IMR-90 (cell line): ENCODE results near the gene TEX13B. TPM values are rescaled to one million over a fixed set of nuclear protein-coding genes. Genes with fewer than 3 reads are reported as not detected.

Source experiments
- ATAC-seq: fragments of 200-7000 bp; cut with Tn5 transposase; 2 replicates; pipeline ENCODE4 v1.9.1; 2020; ENCODE audit warnings: low read depth, mild to moderate bottlenecking, moderate library complexity
- BruUV-seq: library from RNA; stranded (reverse); fragments of 400-500 nt; replicated peaks from 2 replicates; lab custom pipeline; 2021; lab: Mats Ljungman, UMichigan
- CTCF ChIA-PET: fragments of 300-600 bp; formaldehyde crosslinking; extraction: SDS; loops from one replicate; lab custom pipeline; 2021; ENCODE audit warnings: antibody characterized with exemption; lab: Yijun Ruan, JAX
- POLR2A ChIA-PET: fragments of 300-600 bp; sonication (Branson Sonifier 250); formaldehyde crosslinking; loops from one replicate; lab custom pipeline; 2022; ENCODE audit warnings: antibody characterized with exemption; ENCODE audit not compliant: unreplicated experiment; lab: Charles Lee
- DNase-seq: peaks from one replicate; pipeline ENCODE4 v3.0.0; 2013
- H2AFZ ChIP-seq: replicated peaks from 2 replicates; pipeline ENCODE3; 2013; ENCODE audit warnings: low read length, mild to moderate bottlenecking; ENCODE audit not compliant: poor library complexity
- H2AK5ac ChIP-seq: 2 replicates; pipeline ENCODE4 v1.6.1; 2013; ENCODE audit warnings: low read depth, low read length, inconsistent platforms
- H2AK9ac ChIP-seq: replicated peaks from 2 replicates; pipeline ENCODE3; 2013; ENCODE audit warnings: mild to moderate bottlenecking, low read depth, low read length, moderate library complexity; ENCODE audit not compliant: poor library complexity
- H2BK120ac ChIP-seq: 2 replicates; pipeline ENCODE4 v1.6.1; 2013; ENCODE audit warnings: low read depth, low read length, inconsistent platforms
- H2BK15ac ChIP-seq: 3 replicates; pipeline ENCODE4 v1.6.1; 2013; ENCODE audit warnings: low read depth, low read length, inconsistent platforms
- H2BK20ac ChIP-seq: 2 replicates; pipeline ENCODE4 v1.6.1; 2013; ENCODE audit warnings: low read depth, mild to moderate bottlenecking, inconsistent platforms, low read length, moderate library complexity
- H2BK5ac ChIP-seq: 2 replicates; pipeline ENCODE4 v1.6.1; 2013; ENCODE audit warnings: mild to moderate bottlenecking, low read depth, low read length, inconsistent platforms; ENCODE audit not compliant: poor library complexity, severe bottlenecking
- H3K14ac ChIP-seq: replicated peaks from 2 replicates; pipeline ENCODE4 v1.6.1; 2013; ENCODE audit warnings: low read depth, low read length, inconsistent platforms
- H3K18ac ChIP-seq: 2 replicates; pipeline ENCODE4 v1.6.1; 2013; ENCODE audit warnings: low read depth, low read length, control low read depth
- H3K23ac ChIP-seq: 2 replicates; pipeline ENCODE4 v1.6.1; 2013; ENCODE audit warnings: low read depth, low read length, inconsistent platforms
- H3K27ac ChIP-seq: 2 replicates; pipeline ENCODE4 v1.5.1; 2013; ENCODE audit warnings: mild to moderate bottlenecking, control low read depth, low read length; ENCODE audit not compliant: insufficient read depth
- H3K27me3 ChIP-seq: 2 replicates; pipeline ENCODE4 v1.6.1; 2013; ENCODE audit warnings: low read length; ENCODE audit not compliant: control insufficient read depth, insufficient read depth
- H3K36me3 ChIP-seq: 2 replicates; pipeline ENCODE4 v1.6.1; 2013; ENCODE audit warnings: low read length, mixed read lengths; ENCODE audit not compliant: control insufficient read depth, insufficient read depth
- H3K4ac ChIP-seq: 2 replicates; pipeline ENCODE4 v1.6.1; 2013; ENCODE audit warnings: low read depth, low read length, inconsistent platforms
- H3K4me1 ChIP-seq: 2 replicates; pipeline ENCODE4 v1.6.1; 2013; ENCODE audit warnings: low read length, mixed read lengths; ENCODE audit not compliant: control insufficient read depth, insufficient read depth
- H3K4me2 ChIP-seq: 2 replicates; pipeline ENCODE4 v1.6.1; 2013; ENCODE audit warnings: low read depth, mild to moderate bottlenecking, control low read depth, low read length, moderate library complexity
- H3K4me3 ChIP-seq: 2 replicates; pipeline ENCODE4 v1.5.1; 2013; ENCODE audit warnings: low read depth, mild to moderate bottlenecking, control low read depth, low read length, moderate library complexity; ENCODE audit not compliant: insufficient read depth
- H3K56ac ChIP-seq: 2 replicates; pipeline ENCODE4 v1.6.1; 2013; ENCODE audit warnings: low read length, inconsistent platforms; ENCODE audit not compliant: insufficient read depth; ENCODE audit errors: extremely low read depth
- H3K79me1 ChIP-seq, 2 experiments: 2 replicates each; pipeline ENCODE4 v1.6.1; 2013; ENCODE audit warnings: low read length in 2 of 2, inconsistent platforms in 1 of 2, low read depth in 1 of 2
- H3K9ac ChIP-seq: 2 replicates; pipeline ENCODE4 v1.6.1; 2013; ENCODE audit warnings: low read depth, low read length, control low read depth
- H3K9me1 ChIP-seq: 2 replicates; pipeline ENCODE4 v1.6.1; 2013; ENCODE audit warnings: low read length, inconsistent platforms; ENCODE audit not compliant: insufficient read depth
- H3K9me3 ChIP-seq: 2 replicates; pipeline ENCODE4 v1.6.1; 2013; ENCODE audit warnings: low read length; ENCODE audit not compliant: control insufficient read depth, insufficient read depth
- H4K20me1 ChIP-seq: 2 replicates; pipeline ENCODE4 v1.6.1; 2013; ENCODE audit warnings: low read length, inconsistent platforms; ENCODE audit not compliant: insufficient read depth
- H4K5ac ChIP-seq: 2 replicates; pipeline ENCODE4 v1.6.1; 2013; ENCODE audit warnings: mild to moderate bottlenecking, low read depth, low read length, control low read depth
- H4K8ac ChIP-seq, 2 experiments: 2 replicates each; pipeline ENCODE4 v1.6.1; 2013; ENCODE audit warnings: low read depth in 2 of 2, low read length in 2 of 2, control low read depth in 1 of 2, inconsistent platforms in 1 of 2
- H4K91ac ChIP-seq: 2 replicates; pipeline ENCODE4 v1.6.1; 2013; ENCODE audit warnings: low read depth, low read length, inconsistent platforms; ENCODE audit not compliant: insufficient read depth
- BHLHE40 ChIP-seq: fragments of 150-350 bp; IDR thresholded peaks from 2 replicates; pipeline ENCODE4 v1.6.1; 2016; ENCODE audit warnings: mild to moderate bottlenecking, low read depth, low read length
- CEBPB ChIP-seq: IDR thresholded peaks from 2 replicates; pipeline ENCODE4 v1.6.1; 2012; ENCODE audit warnings: low read depth, low read length, improper control_type of control experiment
- MXI1 ChIP-seq: IDR thresholded peaks from 2 replicates; pipeline ENCODE4 v1.6.1; 2012; ENCODE audit warnings: low read depth, mild to moderate bottlenecking, low read length, moderate library complexity, borderline replicate concordance
- NFE2L2 ChIP-seq: fragments of 150-350 bp; IDR thresholded peaks from 2 replicates; pipeline ENCODE4 v1.6.1; 2016; ENCODE audit warnings: low read depth, mild to moderate bottlenecking, low read length
- POLR2A ChIP-seq: IDR thresholded peaks from 2 replicates; pipeline ENCODE4 v1.6.1; 2012; ENCODE audit warnings: mild to moderate bottlenecking, low read depth, low read length
- RFX5 ChIP-seq: IDR thresholded peaks from 2 replicates; pipeline ENCODE4 v1.8.0; 2012; ENCODE audit warnings: low read depth, mild to moderate bottlenecking, low read length, moderate library complexity
- SMC3 ChIP-seq: fragments of 150-350 bp; IDR thresholded peaks from 2 replicates; pipeline ENCODE4 v1.6.1; 2016; ENCODE audit warnings: low read depth, mild to moderate bottlenecking, antibody characterized with exemption, low read length, moderate library complexity
- dilution Hi-C: fragments of 300-500 bp; cut with HindIII; formaldehyde crosslinking; loops from one replicate; pipeline ENCODE4 v1.14.3; 2018; ENCODE audit warnings: low sequenced_read_pairs; ENCODE audit not compliant: unreplicated experiment
- in situ Hi-C: fragments of 300-500 bp; cut with MboI; formaldehyde crosslinking; loops from 3 replicates; pipeline ENCODE4 v1.14.3; 2019; ENCODE audit warnings: low sequenced_read_pairs, inconsistent platforms, mixed read lengths
- intact Hi-C: fragments of 100-400 bp; cut with micrococcal nuclease; formaldehyde crosslinking; loops from 2 replicates; pipeline ENCODE4 v1.10.0; 2022
- polyA plus RNA-seq, 3 experiments: library from polyadenylated mRNA; depleted of rRNA; stranded (reverse); fragments of >200 nt; gene quantifications; 2 replicates each; pipeline ENCODE4 v1.2.3, GENCODE V29; 2012; ENCODE audit warnings: low replicate concordance in 1 of 3
- total RNA-seq: library from RNA; depleted of rRNA; stranded (reverse); fragments of >200 nt; gene quantifications from 2 replicates; pipeline ENCODE4 v1.2.3, GENCODE V29; 2012
- TF ChIP-seq, protein P1 (sequence below): fragments of 150-350 bp; IDR thresholded peaks from 2 replicates; pipeline ENCODE4 v1.6.1; 2016; ENCODE audit warnings: low read depth, mild to moderate bottlenecking, low read length, moderate library complexity, borderline replicate concordance

The TEX13B gene
- total and polyA plus RNA-seq, 2 of the 4 experiments (the other 2 are of a cell fraction) = not detected

DNA sequence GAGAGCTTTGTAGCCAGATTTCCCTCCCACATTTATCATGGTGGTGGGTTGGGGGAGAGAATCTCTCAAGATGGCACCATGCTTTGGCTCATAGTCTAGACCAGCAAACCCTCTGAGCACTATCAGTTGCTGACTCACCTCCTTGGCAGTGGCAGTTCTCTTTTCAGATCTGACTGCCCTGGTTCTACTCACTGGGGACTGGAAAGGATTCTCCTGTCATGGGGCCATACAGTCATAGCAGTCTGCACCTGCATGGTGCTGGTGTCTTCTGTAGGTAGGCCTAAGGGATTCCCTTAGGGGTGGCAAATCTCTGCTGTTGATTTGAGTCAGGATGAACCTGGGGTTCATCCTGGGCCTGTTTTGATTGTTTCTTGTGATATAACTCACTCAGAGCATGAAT is 2.6 kb downstream of the TEX13B start:
- H2AFZ ChIP-seq = no peak overlapping the region
- no peak overlapping the region for H3K23ac ChIP-seq
- H3K36me3 ChIP-seq = no peaks in the 10 kb centered on the region
- H3K27ac ChIP-seq = no peak overlapping the region
- in situ Hi-C loops (no loop called here), intact Hi-C loops (loop anchor here (5.0 kb wide), 1 partner anchor 93 kb away; no protein-coding TSS in a partner anchor), dilution Hi-C loops (no loop called here)
- H3K79me1 ChIP-seq = no peaks in the 10 kb centered on the region
- DNase-seq (no peak), ATAC-seq (no peak)
- peaks cover 7% of the 10 kb centered on the region for H3K27me3 ChIP-seq
- H2BK15ac ChIP-seq = no peak overlapping the region
- POLR2A ChIA-PET = no interaction called here
- no peak overlapping the region for H4K8ac ChIP-seq
- no peak overlapping the region for H2BK20ac ChIP-seq
- no peak overlapping the region for H3K4me3 ChIP-seq
- H3K14ac ChIP-seq = no peak overlapping the region
- no TSS peak for BruUV-seq
- no peak overlapping the region for H4K5ac ChIP-seq
- TF ChIP-seq POLR2A (no peak), BHLHE40 (no peak), NFE2L2 (no peak), MXI1 (no peak), RFX5 (no peak), SMC3 (no peak), CEBPB (no peak)
- TF ChIP-seq, protein P1, sequence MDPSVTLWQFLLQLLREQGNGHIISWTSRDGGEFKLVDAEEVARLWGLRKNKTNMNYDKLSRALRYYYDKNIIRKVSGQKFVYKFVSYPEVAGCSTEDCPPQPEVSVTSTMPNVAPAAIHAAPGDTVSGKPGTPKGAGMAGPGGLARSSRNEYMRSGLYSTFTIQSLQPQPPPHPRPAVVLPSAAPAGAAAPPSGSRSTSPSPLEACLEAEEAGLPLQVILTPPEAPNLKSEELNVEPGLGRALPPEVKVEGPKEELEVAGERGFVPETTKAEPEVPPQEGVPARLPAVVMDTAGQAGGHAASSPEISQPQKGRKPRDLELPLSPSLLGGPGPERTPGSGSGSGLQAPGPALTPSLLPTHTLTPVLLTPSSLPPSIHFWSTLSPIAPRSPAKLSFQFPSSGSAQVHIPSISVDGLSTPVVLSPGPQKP = no peak
- H3K18ac ChIP-seq = no peak overlapping the region
- no peak overlapping the region for H3K4ac ChIP-seq
- no peaks in the 10 kb centered on the region for H3K9me1 ChIP-seq
- no peak overlapping the region for H3K56ac ChIP-seq
- H2AK9ac ChIP-seq = no peak overlapping the region
- no peaks in the 10 kb centered on the region for H3K9me3 ChIP-seq
- no peak overlapping the region for H3K4me2 ChIP-seq
- H4K20me1 ChIP-seq = no peaks in the 10 kb centered on the region
- no peaks in the 10 kb centered on the region for H3K4me1 ChIP-seq
- H2BK120ac ChIP-seq = no peak overlapping the region
- H2AK5ac ChIP-seq = no peak overlapping the region
- H4K91ac ChIP-seq = no peak overlapping the region
- no peak overlapping the region for H3K9ac ChIP-seq
- CTCF ChIA-PET = no interaction called here
- no peak overlapping the region for H2BK5ac ChIP-seq
